K562 (cell line): Measurements from ENCODE around the gene OR10A2. TPM values are rescaled to one million over a fixed set of nuclear protein-coding genes. Genes with fewer than 3 reads are reported as not detected.

Experiments used
- ATAC-seq: fragments of 200-7000 bp; cut with Tn5 transposase; 3 replicates; pipeline ENCODE4 v1.9.1; 2020; ENCODE audit warnings: moderate library complexity
- BruUV-seq: library from RNA; stranded (reverse); fragments of 400-500 nt; replicated peaks from 2 replicates; lab custom pipeline; 2021; lab: Mats Ljungman, UMichigan
- CTCF ChIA-PET: fragments of 300-600 bp; formaldehyde crosslinking; extraction: SDS; loops from one replicate; lab custom pipeline; 2021; ENCODE audit warnings: low intra/inter-chr PET ratio; lab: Yijun Ruan, JAX
- POLR2A ChIA-PET: fragments of 300-600, 350-650 bp; sonication (Branson Sonifier 250); formaldehyde crosslinking; extraction: SDS; loops from one replicate; lab custom pipeline; 2021; ENCODE audit warnings: antibody characterized with exemption, inconsistent platforms; lab: Yijun Ruan, JAX
- DNase-seq, 4 experiments: peaks; one replicate each; pipeline versions ENCODE4 v3.0.0 to v3.0.0-alpha.2; 2011 to 2018; ENCODE audit warnings: low spot score in 3 of 4, mixed read lengths in 3 of 4; ENCODE audit errors: extremely low read depth in 1 of 4
- FAIRE-seq: peaks from 2 replicates; lab custom pipeline; 2011; peaks lifted over from hg19 to GRCh38; lab: Jason Lieb, UNC
- H2AFZ ChIP-seq: 2 replicates; pipeline ENCODE4 v1.6.0; 2011; ENCODE audit warnings: low read depth, low read length, control low read depth, inconsistent platforms
- H3K27ac ChIP-seq: fragments of 200-600 bp; 3 replicates; pipeline ENCODE4 v1.8.0; 2011; ENCODE audit warnings: low read depth, mild to moderate bottlenecking, control low read depth, inconsistent platforms, low read length, moderate library complexity, mixed read lengths; ENCODE audit errors: extremely low read depth
- H3K27me3 ChIP-seq, 2 experiments: fragments of 300-600 bp in 1 of 2; 2 replicates in 1 of 2; 3 replicates in 1 of 2; pipeline versions ENCODE4 v1.6.0 to v1.8.0; 2011; ENCODE audit warnings: inconsistent platforms in 2 of 2, low read length in 2 of 2, mild to moderate bottlenecking in 1 of 2, mixed read lengths in 1 of 2, moderate library complexity in 1 of 2; ENCODE audit not compliant: control insufficient read depth in 2 of 2, insufficient read depth in 2 of 2
- H3K36me3 ChIP-seq: fragments of 300-600 bp; 3 replicates; pipeline ENCODE4 v1.8.0; 2011; ENCODE audit warnings: mild to moderate bottlenecking, low read length, inconsistent platforms; ENCODE audit not compliant: control insufficient read depth, insufficient read depth
- H3K4me1 ChIP-seq, 2 experiments: fragments of 200-600 bp in 1 of 2; replicated peaks in 1 of 2; 2 replicates in 1 of 2; 3 replicates in 1 of 2; pipeline versions ENCODE4 v1.5.1 to v1.8.0; 2011; ENCODE audit warnings: inconsistent platforms in 2 of 2, low read length in 2 of 2, mild to moderate bottlenecking in 1 of 2, mixed read lengths in 1 of 2, moderate library complexity in 1 of 2; ENCODE audit not compliant: control insufficient read depth in 2 of 2, insufficient read depth in 2 of 2
- H3K4me2 ChIP-seq: 2 replicates; pipeline ENCODE4 v1.6.1; 2011; ENCODE audit warnings: low read length, control low read depth, inconsistent platforms, mixed read lengths; ENCODE audit not compliant: insufficient read depth
- H3K4me3 ChIP-seq: fragments of 200-600 bp; sonication (generic), shearing (Covaris generic); 2 replicates; pipeline ENCODE4 v1.5.1; 2016; ENCODE audit warnings: control low read depth, inconsistent platforms
- H3K79me2 ChIP-seq: fragments of 200-600 bp; 3 replicates; pipeline ENCODE4 v1.8.0; 2011; ENCODE audit warnings: low read length, inconsistent platforms; ENCODE audit not compliant: control insufficient read depth, insufficient read depth
- H3K9ac ChIP-seq, 2 experiments: 2 replicates each; pipeline versions ENCODE4 v1.6.0 to v1.6.1; 2011; ENCODE audit warnings: low read depth in 2 of 2, low read length in 2 of 2, control low read depth in 1 of 2, inconsistent platforms in 1 of 2, mild to moderate bottlenecking in 1 of 2, mixed read lengths in 1 of 2; ENCODE audit not compliant: insufficient read depth in 1 of 2
- H3K9me1 ChIP-seq: one replicate; pipeline ENCODE4 v1.6.0; 2011; ENCODE audit warnings: inconsistent platforms, mild to moderate bottlenecking, low read length, moderate library complexity; ENCODE audit not compliant: control insufficient read depth, insufficient read depth
- H3K9me3 ChIP-seq: replicated peaks from 2 replicates; pipeline ENCODE4 v1.5.1; 2011; ENCODE audit warnings: low read depth, low read length, inconsistent platforms; ENCODE audit not compliant: control insufficient read depth, insufficient read depth
- H4K20me1 ChIP-seq: replicated peaks from 2 replicates; pipeline ENCODE4 v1.6.1; 2011; ENCODE audit warnings: low read length, inconsistent platforms, mixed read lengths; ENCODE audit not compliant: control insufficient read depth, insufficient read depth
- CEBPG ChIP-seq, 3 experiments: fragments of 200-800 bp in 1 of 3; sonication (Bioruptor generic) in 1 of 3; sonication (generic) in 1 of 3; formaldehyde crosslinking in 1 of 3; IDR thresholded peaks in 2 of 3; conservative IDR thresholded peaks in 1 of 3; 2 replicates each; pipeline versions ENCODE4 v1.6.1 to v1.8.0; 2016 to 2022; ENCODE audit warnings: missing compliant biosample characterization in 2 of 3, missing genetic modification characterization in 2 of 3, mild to moderate bottlenecking in 1 of 3, missing genetic modification reagents in 1 of 3
- CREB1 ChIP-seq, 2 experiments: sonication (generic) in 1 of 2; formaldehyde crosslinking in 1 of 2; IDR thresholded peaks; 2 replicates each; pipeline versions ENCODE4 v1.6.1 to v1.8.0; 2012 to 2022; ENCODE audit warnings: inconsistent platforms in 1 of 2, mild to moderate bottlenecking in 1 of 2, missing genetic modification reagents in 1 of 2, moderate library complexity in 1 of 2
- JUND ChIP-seq, 2 experiments: IDR thresholded peaks; 2 replicates in 1 of 2; 3 replicates in 1 of 2; pipeline ENCODE4 v1.6.1; 2011; ENCODE audit warnings: borderline replicate concordance in 2 of 2, low read depth in 2 of 2, low read length in 2 of 2, improper control_type of control experiment in 1 of 2, missing biosample characterization in 1 of 2, missing genetic modification characterization in 1 of 2, missing genetic modification reagents in 1 of 2
- NCOA1 ChIP-seq: fragments of 450-650 bp; IDR thresholded peaks from 2 replicates; pipeline ENCODE4 v1.6.1; 2016; ENCODE audit warnings: low read depth
- NFE2 ChIP-seq: IDR thresholded peaks from 2 replicates; pipeline ENCODE4 v1.6.1; 2014; ENCODE audit warnings: antibody characterized with exemption, low read depth
- WGBS: fragments of 100-300 bp; shearing (Covaris generic); methylation state at CpG from one replicate; pipeline ENCODE4 v1.1.6; 2016; ENCODE audit warnings: low coverage, mixed read lengths; ENCODE audit not compliant: insufficient coverage; ENCODE audit errors: missing lambda C conversion rate; 5-methylcytosine and 5-hydroxymethylcytosine counted together
- in situ Hi-C: fragments of 300-500 bp; cut with MboI; formaldehyde crosslinking; loops from 4 replicates; pipeline ENCODE4 v1.15.0; 2018; ENCODE audit warnings: inconsistent platforms, mixed read lengths
- intact Hi-C: fragments of 100-400 bp; cut with micrococcal nuclease; formaldehyde crosslinking; loops from 2 replicates; pipeline ENCODE4 v1.14.2; 2022
- polyA plus RNA-seq, 8 experiments: library from polyadenylated mRNA; depleted of rRNA in 4 of 8; stranded (reverse) in 5 of 8; unstranded in 3 of 8; fragments of >200 nt; fragmentation: Nextera tagmentation in 2 of 8; fragmentation: Illumina TruSeq in 1 of 8; extraction: Ambion mirVana in 2 of 8; extraction: Trizol in 1 of 8; gene quantifications; 2 replicates each; pipeline versions ENCODE4 v1.2.1 to v1.2.3, GENCODE V29; 2011 to 2014; ENCODE audit warnings: inconsistent platforms in 1 of 8, missing spikeins in 1 of 8
- total RNA-seq, 7 experiments: library from RNA; depleted of rRNA in 6 of 7; stranded (reverse); fragments of >200 nt in 6 of 7; fragmentation: Illumina TruSeq in 2 of 7; extraction: Trizol in 2 of 7; gene quantifications; 2 replicates each; pipeline versions ENCODE4 v1.2.1 to v1.2.3, GENCODE V29; 2011 to 2021; ENCODE audit warnings: low replicate concordance in 1 of 7
- TF ChIP-seq, protein P1 (sequence below): sonication (generic); formaldehyde crosslinking; IDR thresholded peaks from 2 replicates; pipeline ENCODE4 v1.8.1; 2023; ENCODE audit warnings: mild to moderate bottlenecking, missing genetic modification reagents
- TF ChIP-seq, protein P2 (sequence below), 2 experiments: fragments of 450-650 bp; formaldehyde crosslinking in 1 of 2; IDR thresholded peaks; 2 replicates each; pipeline versions ENCODE4 v1.4.0 to v1.6.1; 2014 to 2020; ENCODE audit warnings: mild to moderate bottlenecking in 2 of 2, borderline replicate concordance in 1 of 2, low read depth in 1 of 2
- TF ChIP-seq, protein P3 (sequence below), 2 experiments: fragments of 450-650 bp in 1 of 2; sonication (generic) in 1 of 2; formaldehyde crosslinking in 1 of 2; IDR thresholded peaks in 1 of 2; conservative IDR thresholded peaks in 1 of 2; 2 replicates each; pipeline versions ENCODE4 v1.6.1 to v1.8.1; 2016 to 2023; ENCODE audit warnings: mild to moderate bottlenecking in 2 of 2, moderate library complexity in 2 of 2, inconsistent platforms in 1 of 2, missing genetic modification reagents in 1 of 2

Gene OR10A2
- total and polyA plus RNA-seq, 9 of the 15 experiments (the other 6 are each of a cell fraction or from before 2014, with no cell fraction given) = 0.10 TPM; not detected in 8

DNA sequence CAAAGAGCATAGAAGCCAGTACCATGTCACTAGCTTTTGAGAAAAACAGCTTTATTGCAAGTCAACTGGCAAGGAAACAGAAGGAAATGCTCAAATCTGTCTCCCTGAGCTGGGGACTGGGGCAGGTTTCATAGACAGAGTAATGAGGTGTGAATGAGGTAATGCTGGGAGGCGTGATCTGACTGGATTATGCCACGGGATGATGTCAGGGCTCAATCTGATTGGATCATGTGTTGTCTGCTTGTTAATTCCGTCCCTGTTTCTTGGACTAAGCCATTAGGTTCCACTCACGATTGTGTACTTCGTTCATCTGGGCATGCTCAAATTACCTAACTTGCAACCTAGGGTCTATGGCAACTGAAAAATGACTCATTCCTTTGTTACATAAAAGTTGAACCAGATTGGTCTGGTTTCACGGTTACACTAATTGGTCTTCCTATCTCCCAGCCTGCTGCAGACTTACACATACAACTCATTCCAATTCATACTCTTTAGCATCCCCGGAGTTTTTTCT lies 37.6 kb upstream of the OR10A2 start:
- BruUV-seq = no TSS peak
- no peaks in the 10 kb centered on the region for H4K20me1 ChIP-seq
- no peak overlapping the region for H3K4me3 ChIP-seq
- ChIA-PET CTCF (interaction anchor here (0.6 kb wide), 1 partner anchor 13 kb away, joined by 4 read pairs; no protein-coding TSS in a partner anchor), POLR2A (interaction anchor here (1.4 kb wide), 1 partner anchor 37 kb away, joined by 3 read pairs; no protein-coding TSS in a partner anchor)
- ATAC-seq (peak; percentile 83), FAIRE-seq (no peak), DNase-seq (peak in 1 of 4 experiments; percentile 13)
- H3K9me1 ChIP-seq = no peaks in the 10 kb centered on the region
- in situ Hi-C loops (no loop called here), intact Hi-C loops (no loop called here)
- H3K27me3 ChIP-seq = no peaks in the 10 kb centered on the region
- H3K36me3 ChIP-seq = no peaks in the 10 kb centered on the region
- no peak overlapping the region for H2AFZ ChIP-seq
- H3K4me2 ChIP-seq = no peak overlapping the region
- WGBS = 3% methylated on average over 7 of the region's 7 CpGs
- no peak overlapping the region for H3K9ac ChIP-seq
- H3K4me1 ChIP-seq = no peaks in the 10 kb centered on the region
- H3K79me2 ChIP-seq = no peaks in the 10 kb centered on the region
- no peaks in the 10 kb centered on the region for H3K9me3 ChIP-seq
- H3K27ac ChIP-seq = no peak overlapping the region
- TF ChIP-seq NFE2 (no peak), CEBPG (CRISPR knock-in tag; IDR thresholded peaks at IDR 0.05) (no peak), CEBPG (tag; conservative IDR thresholded peaks at IDR 0.05 in 1 of 2, IDR thresholded peaks at IDR 0.05 in 1 of 2) (peak in 1 of 2 experiments; percentile 80; a peak in 2 of 4 replicates), JUND (IDR thresholded peaks at IDR 0.05; ENCODE audit: borderline replicate concordance, low read depth, low read length) (peak; percentile 71; the same call in 1 of the 2 replicates), JUND (tag; IDR thresholded peaks at IDR 0.05; ENCODE audit: borderline replicate concordance, low read depth, low read length) (peak; percentile 69; the same call in 2 of the 3 replicates), CREB1 (IDR thresholded peaks at IDR 0.05) (no peak), CREB1 (CRISPR knock-in tag; IDR thresholded peaks at IDR 0.05) (0 out of 2 replicates have a peak, but pooled peaks have one; percentile 32), NCOA1 (peak; percentile 47; the same call in 1 of the 2 replicates)
- TF ChIP-seq, protein P1, sequence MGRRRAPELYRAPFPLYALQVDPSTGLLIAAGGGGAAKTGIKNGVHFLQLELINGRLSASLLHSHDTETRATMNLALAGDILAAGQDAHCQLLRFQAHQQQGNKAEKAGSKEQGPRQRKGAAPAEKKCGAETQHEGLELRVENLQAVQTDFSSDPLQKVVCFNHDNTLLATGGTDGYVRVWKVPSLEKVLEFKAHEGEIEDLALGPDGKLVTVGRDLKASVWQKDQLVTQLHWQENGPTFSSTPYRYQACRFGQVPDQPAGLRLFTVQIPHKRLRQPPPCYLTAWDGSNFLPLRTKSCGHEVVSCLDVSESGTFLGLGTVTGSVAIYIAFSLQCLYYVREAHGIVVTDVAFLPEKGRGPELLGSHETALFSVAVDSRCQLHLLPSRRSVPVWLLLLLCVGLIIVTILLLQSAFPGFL (CRISPR knock-in tag) = 0 out of 2 replicates have a peak, but pooled peaks have one; percentile 50
- TF ChIP-seq, protein P2, sequence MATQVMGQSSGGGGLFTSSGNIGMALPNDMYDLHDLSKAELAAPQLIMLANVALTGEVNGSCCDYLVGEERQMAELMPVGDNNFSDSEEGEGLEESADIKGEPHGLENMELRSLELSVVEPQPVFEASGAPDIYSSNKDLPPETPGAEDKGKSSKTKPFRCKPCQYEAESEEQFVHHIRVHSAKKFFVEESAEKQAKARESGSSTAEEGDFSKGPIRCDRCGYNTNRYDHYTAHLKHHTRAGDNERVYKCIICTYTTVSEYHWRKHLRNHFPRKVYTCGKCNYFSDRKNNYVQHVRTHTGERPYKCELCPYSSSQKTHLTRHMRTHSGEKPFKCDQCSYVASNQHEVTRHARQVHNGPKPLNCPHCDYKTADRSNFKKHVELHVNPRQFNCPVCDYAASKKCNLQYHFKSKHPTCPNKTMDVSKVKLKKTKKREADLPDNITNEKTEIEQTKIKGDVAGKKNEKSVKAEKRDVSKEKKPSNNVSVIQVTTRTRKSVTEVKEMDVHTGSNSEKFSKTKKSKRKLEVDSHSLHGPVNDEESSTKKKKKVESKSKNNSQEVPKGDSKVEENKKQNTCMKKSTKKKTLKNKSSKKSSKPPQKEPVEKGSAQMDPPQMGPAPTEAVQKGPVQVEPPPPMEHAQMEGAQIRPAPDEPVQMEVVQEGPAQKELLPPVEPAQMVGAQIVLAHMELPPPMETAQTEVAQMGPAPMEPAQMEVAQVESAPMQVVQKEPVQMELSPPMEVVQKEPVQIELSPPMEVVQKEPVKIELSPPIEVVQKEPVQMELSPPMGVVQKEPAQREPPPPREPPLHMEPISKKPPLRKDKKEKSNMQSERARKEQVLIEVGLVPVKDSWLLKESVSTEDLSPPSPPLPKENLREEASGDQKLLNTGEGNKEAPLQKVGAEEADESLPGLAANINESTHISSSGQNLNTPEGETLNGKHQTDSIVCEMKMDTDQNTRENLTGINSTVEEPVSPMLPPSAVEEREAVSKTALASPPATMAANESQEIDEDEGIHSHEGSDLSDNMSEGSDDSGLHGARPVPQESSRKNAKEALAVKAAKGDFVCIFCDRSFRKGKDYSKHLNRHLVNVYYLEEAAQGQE (IDR thresholded peaks at IDR 0.05; ENCODE audit: borderline replicate concordance) = peak; percentile 92
- TF ChIP-seq, protein P2 (CRISPR knock-in tag; IDR thresholded peaks at IDR 0.05; ENCODE audit: low read depth) = no peak
- TF ChIP-seq, protein P3, sequence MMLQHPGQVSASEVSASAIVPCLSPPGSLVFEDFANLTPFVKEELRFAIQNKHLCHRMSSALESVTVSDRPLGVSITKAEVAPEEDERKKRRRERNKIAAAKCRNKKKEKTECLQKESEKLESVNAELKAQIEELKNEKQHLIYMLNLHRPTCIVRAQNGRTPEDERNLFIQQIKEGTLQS (IDR thresholded peaks at IDR 0.05) = peak; percentile 89
- TF ChIP-seq, protein P3 (CRISPR knock-in tag; conservative IDR thresholded peaks at IDR 0.05) = no peak
